Measurements from ENCODE around the gene MAP3K6.

DNA sequence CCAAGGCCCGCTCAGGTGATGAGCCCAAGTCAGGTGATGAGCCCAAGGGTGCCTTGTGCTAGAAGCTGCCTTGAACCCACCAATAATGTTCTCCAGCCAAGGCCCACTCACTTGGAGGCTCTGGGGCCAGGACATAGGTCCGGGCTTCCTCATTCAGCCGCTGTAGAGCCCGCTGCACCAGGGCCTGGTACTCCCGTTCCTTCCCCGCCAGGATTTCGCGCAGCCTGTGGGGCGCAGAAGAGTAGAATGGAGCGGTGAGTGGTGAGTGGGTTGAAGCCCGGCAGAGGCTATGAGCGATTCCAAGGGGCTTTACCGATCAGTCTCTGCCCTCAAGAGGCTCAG is 10.5 kb downstream of the MAP3K6 start:
- TF ChIP-seq, protein P1, sequence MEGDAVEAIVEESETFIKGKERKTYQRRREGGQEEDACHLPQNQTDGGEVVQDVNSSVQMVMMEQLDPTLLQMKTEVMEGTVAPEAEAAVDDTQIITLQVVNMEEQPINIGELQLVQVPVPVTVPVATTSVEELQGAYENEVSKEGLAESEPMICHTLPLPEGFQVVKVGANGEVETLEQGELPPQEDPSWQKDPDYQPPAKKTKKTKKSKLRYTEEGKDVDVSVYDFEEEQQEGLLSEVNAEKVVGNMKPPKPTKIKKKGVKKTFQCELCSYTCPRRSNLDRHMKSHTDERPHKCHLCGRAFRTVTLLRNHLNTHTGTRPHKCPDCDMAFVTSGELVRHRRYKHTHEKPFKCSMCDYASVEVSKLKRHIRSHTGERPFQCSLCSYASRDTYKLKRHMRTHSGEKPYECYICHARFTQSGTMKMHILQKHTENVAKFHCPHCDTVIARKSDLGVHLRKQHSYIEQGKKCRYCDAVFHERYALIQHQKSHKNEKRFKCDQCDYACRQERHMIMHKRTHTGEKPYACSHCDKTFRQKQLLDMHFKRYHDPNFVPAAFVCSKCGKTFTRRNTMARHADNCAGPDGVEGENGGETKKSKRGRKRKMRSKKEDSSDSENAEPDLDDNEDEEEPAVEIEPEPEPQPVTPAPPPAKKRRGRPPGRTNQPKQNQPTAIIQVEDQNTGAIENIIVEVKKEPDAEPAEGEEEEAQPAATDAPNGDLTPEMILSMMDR (IDR thresholded peaks at IDR 0.05; ENCODE audit: low read length), result no peak
- no peak for TF ChIP-seq EZH2 (optimal IDR thresholded peaks at IDR 0.05; ENCODE audit: low read depth, low read length)
- no peak for TF ChIP-seq EZH2phosphoT487 (IDR thresholded peaks at IDR 0.05; ENCODE audit: low read length)

Data from MM.1S (cell line).